Osteocyte (in vitro differentiated cells): ENCODE results near the gene GPRIN2. TPM values are rescaled to one million over a fixed set of nuclear protein-coding genes. Genes with fewer than 3 reads are reported as not detected.
A peak's percentile ranks its signal among the peaks of the same experiment; 100 is the strongest.

Experiments used
- DNase-seq: peaks from one replicate; pipeline ENCODE4 v3.0.0; 2021; ENCODE audit warnings: mixed read lengths; ENCODE audit not compliant: unreplicated experiment; ENCODE audit errors: extremely low spot score
- H3K27ac Mint-ChIP-seq: one replicate; pipeline ENCODE4 v1.8.0; 2021; ENCODE audit warnings: mild to moderate bottlenecking, mixed read lengths; ENCODE audit not compliant: unreplicated experiment
- H3K27me3 Mint-ChIP-seq: one replicate; pipeline ENCODE4 v1.8.0; 2021; ENCODE audit warnings: mixed read lengths; ENCODE audit not compliant: unreplicated experiment
- H3K36me3 Mint-ChIP-seq: one replicate; pipeline ENCODE4 v1.8.0; 2021; ENCODE audit warnings: mixed read lengths; ENCODE audit not compliant: unreplicated experiment
- H3K4me1 Mint-ChIP-seq: one replicate; pipeline ENCODE4 v1.8.0; 2021; ENCODE audit warnings: mixed read lengths; ENCODE audit not compliant: unreplicated experiment
- H3K4me3 Mint-ChIP-seq: one replicate; pipeline ENCODE4 v1.8.0; 2021; ENCODE audit warnings: mild to moderate bottlenecking, moderate library complexity, mixed read lengths; ENCODE audit not compliant: unreplicated experiment
- H3K9me3 Mint-ChIP-seq: one replicate; pipeline ENCODE4 v1.8.0; 2021; ENCODE audit warnings: mixed read lengths; ENCODE audit not compliant: unreplicated experiment
- total RNA-seq: library from RNA; stranded (reverse); gene quantifications from 2 replicates; pipeline ENCODE4 v1.2.1, GENCODE V29; 2021
- TF ChIP-seq, protein P1 (sequence below): fragments of 200-600 bp; sonication (generic); IDR thresholded peaks from 2 replicates; pipeline ENCODE4 v1.5.0; 2021; ENCODE audit warnings: antibody characterized with exemption, mild to moderate bottlenecking, moderate library complexity

The GPRIN2 gene
- total RNA-seq, 1 donor from 2014 or later = 2.5 TPM

- no peak overlapping the region for H3K4me3 Mint-ChIP-seq
- H3K27ac Mint-ChIP-seq = no peak overlapping the region
- H3K4me1 Mint-ChIP-seq = peaks cover 12% of the 10 kb centered on the region
- DNase-seq = peak; percentile 84
- no peaks in the 10 kb centered on the region for H3K36me3 Mint-ChIP-seq
- no peaks in the 10 kb centered on the region for H3K9me3 Mint-ChIP-seq
- TF ChIP-seq, protein P1, sequence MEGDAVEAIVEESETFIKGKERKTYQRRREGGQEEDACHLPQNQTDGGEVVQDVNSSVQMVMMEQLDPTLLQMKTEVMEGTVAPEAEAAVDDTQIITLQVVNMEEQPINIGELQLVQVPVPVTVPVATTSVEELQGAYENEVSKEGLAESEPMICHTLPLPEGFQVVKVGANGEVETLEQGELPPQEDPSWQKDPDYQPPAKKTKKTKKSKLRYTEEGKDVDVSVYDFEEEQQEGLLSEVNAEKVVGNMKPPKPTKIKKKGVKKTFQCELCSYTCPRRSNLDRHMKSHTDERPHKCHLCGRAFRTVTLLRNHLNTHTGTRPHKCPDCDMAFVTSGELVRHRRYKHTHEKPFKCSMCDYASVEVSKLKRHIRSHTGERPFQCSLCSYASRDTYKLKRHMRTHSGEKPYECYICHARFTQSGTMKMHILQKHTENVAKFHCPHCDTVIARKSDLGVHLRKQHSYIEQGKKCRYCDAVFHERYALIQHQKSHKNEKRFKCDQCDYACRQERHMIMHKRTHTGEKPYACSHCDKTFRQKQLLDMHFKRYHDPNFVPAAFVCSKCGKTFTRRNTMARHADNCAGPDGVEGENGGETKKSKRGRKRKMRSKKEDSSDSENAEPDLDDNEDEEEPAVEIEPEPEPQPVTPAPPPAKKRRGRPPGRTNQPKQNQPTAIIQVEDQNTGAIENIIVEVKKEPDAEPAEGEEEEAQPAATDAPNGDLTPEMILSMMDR = no peak
- peaks cover 2% of the 10 kb centered on the region for H3K27me3 Mint-ChIP-seq
Observed at GRCh38 chr10:46553238-46554049, 3.0 kb downstream of the GPRIN2 start.

- TF ChIP-seq, protein P1 = no peak
- peak; percentile 86 for DNase-seq
- Mint-ChIP-seq H3K4me1 (peaks cover 10% of the 10 kb centered on the region), H3K9me3 (no peaks in the 10 kb centered on the region), H3K4me3 (no peak overlapping the region), H3K36me3 (no peaks in the 10 kb centered on the region), H3K27me3 (peaks cover 2% of the 10 kb centered on the region), H3K27ac (no peak overlapping the region)
Observed at GRCh38 chr10:46552526-46553237, 3.8 kb downstream of the GPRIN2 start.

DNA sequence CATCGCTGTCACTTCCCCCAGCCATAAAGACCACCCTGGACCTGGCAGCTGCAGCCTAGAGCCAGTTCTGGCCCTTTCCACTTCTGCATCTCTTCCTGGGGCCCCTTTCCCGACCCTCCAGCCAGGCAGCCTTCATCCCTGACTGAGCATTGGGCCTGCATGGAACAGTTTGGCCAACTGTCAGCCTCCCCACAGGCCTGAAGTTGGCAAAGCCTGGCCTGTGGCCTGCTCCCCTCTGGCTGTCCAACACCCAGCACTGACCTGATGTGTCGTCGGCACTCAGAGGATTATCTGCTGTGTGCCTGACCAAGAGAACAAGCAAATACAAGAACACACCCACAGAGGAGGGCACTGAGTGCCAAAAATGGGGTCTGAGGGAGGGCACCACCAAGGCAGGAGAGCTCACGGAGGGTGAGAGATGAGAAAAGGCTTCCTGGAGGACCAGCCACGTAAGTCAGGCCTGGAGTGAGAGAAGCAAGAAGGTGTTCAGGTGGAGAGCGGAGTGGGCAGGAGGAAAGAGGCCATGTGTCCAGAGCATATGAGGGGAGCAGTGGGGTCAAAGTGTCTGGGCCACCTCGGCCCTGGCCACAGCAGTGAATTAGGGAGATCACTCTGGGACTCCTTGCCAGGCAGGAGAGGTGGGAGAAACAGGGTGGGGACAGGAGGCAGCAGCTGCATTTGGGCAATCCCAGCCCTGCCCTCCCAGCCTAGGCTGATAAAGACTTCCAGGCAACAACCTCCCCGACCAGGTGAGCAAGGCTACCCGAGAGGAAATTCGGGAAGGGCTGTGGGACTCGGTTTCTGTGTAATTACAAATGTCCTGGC is 4.5 kb downstream of the GPRIN2 start:
- no peak for DNase-seq
- TF ChIP-seq, protein P1 = no peak
- Mint-ChIP-seq H3K9me3 (no peaks in the 10 kb centered on the region), H3K27me3 (no peaks in the 10 kb centered on the region), H3K4me1 (peaks cover 6% of the 10 kb centered on the region), H3K36me3 (no peaks in the 10 kb centered on the region), H3K4me3 (no peak overlapping the region), H3K27ac (no peak overlapping the region)

GRCh38 chr10:46550795-46551700 is 5.4 kb downstream of the GPRIN2 start:
- H3K27me3 Mint-ChIP-seq = no peaks in the 10 kb centered on the region
- no peaks in the 10 kb centered on the region for H3K36me3 Mint-ChIP-seq
- peak; percentile 84 for DNase-seq
- H3K4me1 Mint-ChIP-seq = peaks cover 4% of the 10 kb centered on the region
- H3K4me3 Mint-ChIP-seq = no peak overlapping the region
- no peaks in the 10 kb centered on the region for H3K9me3 Mint-ChIP-seq
- H3K27ac Mint-ChIP-seq = no peak overlapping the region
- TF ChIP-seq, protein P1 = no peak
